HepG2 (cell line): ENCODE data around the gene GPSM1. TPM values are rescaled to one million over a fixed set of nuclear protein-coding genes. Genes with fewer than 3 reads are reported as not detected.

Experiments used
- CC2D1A ChIP-seq: sonication (generic); formaldehyde crosslinking; IDR thresholded peaks from 2 replicates; pipeline ENCODE4 v1.8.1; 2023; ENCODE audit warnings: mild to moderate bottlenecking, missing genetic modification reagents
- CREM ChIP-seq, 2 experiments: sonication (generic) in 1 of 2; formaldehyde crosslinking in 1 of 2; IDR thresholded peaks; 2 replicates each; pipeline versions ENCODE4 v1.4.0 to v1.6.1; 2016 to 2020; ENCODE audit warnings: antibody characterized with exemption in 1 of 2, mild to moderate bottlenecking in 1 of 2, missing genetic modification reagents in 1 of 2
- HINFP ChIP-seq: sonication (generic); formaldehyde crosslinking; IDR thresholded peaks from 2 replicates; pipeline ENCODE4 v1.4.0; 2020; ENCODE audit warnings: low read depth, mild to moderate bottlenecking, missing genetic modification reagents
- MED1 ChIP-seq: sonication (generic); formaldehyde crosslinking; IDR thresholded peaks from 2 replicates; pipeline ENCODE4 v1.4.0; 2020; ENCODE audit warnings: missing genetic modification reagents
- RXRB ChIP-seq: IDR thresholded peaks from 2 replicates; pipeline ENCODE4 v1.6.1; 2016; ENCODE audit warnings: borderline replicate concordance, missing genetic modification reagents, missing compliant biosample characterization
- SAP130 ChIP-seq: IDR thresholded peaks from 2 replicates; pipeline ENCODE4 v1.6.1; 2016; ENCODE audit warnings: low read depth
- TAF1 ChIP-seq: sonication (generic); formaldehyde crosslinking; IDR thresholded peaks from 2 replicates; pipeline ENCODE4 v1.4.0; 2020; ENCODE audit warnings: missing genetic modification reagents
- ZNF337 ChIP-seq: sonication (generic); formaldehyde crosslinking; IDR thresholded peaks from 2 replicates; pipeline ENCODE4 v1.5.1; 2020; ENCODE audit warnings: missing genetic modification reagents, low read depth, mild to moderate bottlenecking, borderline replicate concordance
- ZNF773 ChIP-seq: sonication (generic); formaldehyde crosslinking; IDR thresholded peaks from 2 replicates; pipeline ENCODE4 v1.4.0; 2020; ENCODE audit warnings: missing genetic modification reagents, borderline replicate concordance
- polyA plus RNA-seq, 8 experiments: library from polyadenylated mRNA; depleted of rRNA in 3 of 8; stranded (reverse) in 7 of 8; unstranded in 1 of 8; fragments of >200 nt; fragmentation: Illumina TruSeq in 4 of 8; extraction: Trizol in 4 of 8; gene quantifications; 2 replicates each; pipeline versions ENCODE4 v1.2.1 to v1.2.3, GENCODE V29; 2011 to 2016; ENCODE audit warnings: low read depth in 4 of 8, missing spikeins in 1 of 8, mixed read lengths in 1 of 8; ENCODE audit not compliant: insufficient read depth in 1 of 8
- total RNA-seq, 5 experiments: library from RNA; depleted of rRNA; stranded (reverse); fragments of >200 nt; fragmentation: Illumina TruSeq; extraction: Trizol; gene quantifications; 2 replicates each; pipeline ENCODE4 v1.2.3, GENCODE V29; 2016; ENCODE audit warnings: low read depth in 1 of 5
- TF ChIP-seq, protein P1 (sequence below): sonication (generic); formaldehyde crosslinking; IDR thresholded peaks from 2 replicates; pipeline ENCODE4 v1.5.0; 2020; ENCODE audit warnings: missing genetic modification reagents

The GPSM1 gene
- total and polyA plus RNA-seq, 2 of the 13 experiments (the other 11 are each of a cell fraction or from before 2014, with no cell fraction given) = 1.0 to 2.4 TPM

GRCh38 chr9:136345281-136346156, 18.2 kb downstream of the GPSM1 start (continued):
- peak; percentile 90 for TF ChIP-seq SAP130 (CRISPR knock-in tag)
- TF ChIP-seq RXRB = peak; percentile 46
- TF ChIP-seq ZNF337 = 0 out of 2 replicates have a peak, but pooled peaks have one; percentile 71
- peak; percentile 32; the same call in 1 of the 2 replicates for TF ChIP-seq TAF1 (CRISPR knock-in tag)
- TF ChIP-seq MED1 (CRISPR knock-in tag) = peak; percentile 69
- 0 out of 2 replicates have a peak, but pooled peaks have one; percentile 56 for TF ChIP-seq ZNF773
- no peak for TF ChIP-seq HINFP
- no peak for TF ChIP-seq CREM (IDR thresholded peaks at IDR 0.05)
- TF ChIP-seq CREM (CRISPR knock-in tag; IDR thresholded peaks at IDR 0.05) = no peak
- 0 out of 2 replicates have a peak, but pooled peaks have one; percentile 75 for TF ChIP-seq CC2D1A
- TF ChIP-seq, protein P1, sequence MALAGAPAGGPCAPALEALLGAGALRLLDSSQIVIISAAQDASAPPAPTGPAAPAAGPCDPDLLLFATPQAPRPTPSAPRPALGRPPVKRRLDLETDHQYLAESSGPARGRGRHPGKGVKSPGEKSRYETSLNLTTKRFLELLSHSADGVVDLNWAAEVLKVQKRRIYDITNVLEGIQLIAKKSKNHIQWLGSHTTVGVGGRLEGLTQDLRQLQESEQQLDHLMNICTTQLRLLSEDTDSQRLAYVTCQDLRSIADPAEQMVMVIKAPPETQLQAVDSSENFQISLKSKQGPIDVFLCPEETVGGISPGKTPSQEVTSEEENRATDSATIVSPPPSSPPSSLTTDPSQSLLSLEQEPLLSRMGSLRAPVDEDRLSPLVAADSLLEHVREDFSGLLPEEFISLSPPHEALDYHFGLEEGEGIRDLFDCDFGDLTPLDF (CRISPR knock-in tag) = 0 out of 2 replicates have a peak, but pooled peaks have one; percentile 21
